Measurements from ENCODE around the gene DLG3.
A peak's percentile ranks its signal among the peaks of the same experiment; 100 is the strongest.

The DLG3 gene

GRCh38 chrX:70429759-70430158 is 14.9 kb upstream of the DLG3 start:
- H3K27ac Mint-ChIP-seq, result no peak overlapping the region
- H3K9me3 Mint-ChIP-seq, result no peaks in the 10 kb centered on the region
- H3K4me1 Mint-ChIP-seq (ENCODE audit: low read depth), result peaks cover 8% of the 10 kb centered on the region
- DNase-seq (ENCODE audit: low spot score), result no peak
- no peak overlapping the region for H3K4me3 Mint-ChIP-seq
- H3K27me3 Mint-ChIP-seq (ENCODE audit: low read depth), result no peaks in the 10 kb centered on the region
- no peaks in the 10 kb centered on the region for H3K36me3 Mint-ChIP-seq (ENCODE audit: low read depth)

- no peak for DNase-seq (ENCODE audit: low spot score)
- Mint-ChIP-seq H3K4me3 (peak overlapping the region; percentile 91), H3K36me3 (ENCODE audit: low read depth) (no peaks in the 10 kb centered on the region), H3K4me1 (ENCODE audit: low read depth) (peaks cover 12% of the 10 kb centered on the region), H3K27me3 (ENCODE audit: low read depth) (peaks cover 4% of the 10 kb centered on the region), H3K27ac (peak overlapping the region; percentile 92), H3K9me3 (no peaks in the 10 kb centered on the region)
Measured at GRCh38 chrX:70432936-70433847, 11.4 kb upstream of the DLG3 start.

GRCh38 chrX:70433848-70434351 is 10.7 kb upstream of the DLG3 start:
- no peaks in the 10 kb centered on the region for H3K9me3 Mint-ChIP-seq
- H3K27me3 Mint-ChIP-seq (ENCODE audit: low read depth), result peaks cover 4% of the 10 kb centered on the region
- H3K4me1 Mint-ChIP-seq (ENCODE audit: low read depth), result peaks cover 18% of the 10 kb centered on the region
- peak; percentile 72 for DNase-seq (ENCODE audit: low spot score)
- H3K27ac Mint-ChIP-seq, result peak overlapping the region; percentile 92
- H3K4me3 Mint-ChIP-seq, result peak overlapping the region; percentile 91
- H3K36me3 Mint-ChIP-seq (ENCODE audit: low read depth), result no peaks in the 10 kb centered on the region

GRCh38 chrX:70434352-70434866 is 10.2 kb upstream of the DLG3 start:
- Mint-ChIP-seq H3K27me3 (ENCODE audit: low read depth) (peaks cover 7% of the 10 kb centered on the region), H3K4me3 (peak overlapping the region; percentile 91), H3K4me1 (ENCODE audit: low read depth) (peaks cover 21% of the 10 kb centered on the region), H3K9me3 (no peaks in the 10 kb centered on the region), H3K27ac (peak overlapping the region; percentile 92), H3K36me3 (ENCODE audit: low read depth) (no peaks in the 10 kb centered on the region)
- peak; percentile 58 for DNase-seq (ENCODE audit: low spot score)

- no peaks in the 10 kb centered on the region for H3K36me3 Mint-ChIP-seq (ENCODE audit: low read depth)
- H3K27me3 Mint-ChIP-seq (ENCODE audit: low read depth), result peaks cover 9% of the 10 kb centered on the region
- H3K27ac Mint-ChIP-seq, result peak overlapping the region; percentile 63
- peak overlapping the region; percentile 81 for H3K4me3 Mint-ChIP-seq
- no peaks in the 10 kb centered on the region for H3K9me3 Mint-ChIP-seq
- H3K4me1 Mint-ChIP-seq (ENCODE audit: low read depth), result peaks cover 23% of the 10 kb centered on the region
- DNase-seq (ENCODE audit: low spot score), result no peak
Measured at GRCh38 chrX:70434914-70435586, 9.6 kb upstream of the DLG3 start.

GRCh38 chrX:70436343-70436742 is 8.3 kb upstream of the DLG3 start:
- Mint-ChIP-seq H3K27ac (no peak overlapping the region), H3K36me3 (ENCODE audit: low read depth) (no peaks in the 10 kb centered on the region), H3K27me3 (ENCODE audit: low read depth) (peaks cover 18% of the 10 kb centered on the region), H3K9me3 (no peaks in the 10 kb centered on the region), H3K4me1 (ENCODE audit: low read depth) (peaks cover 23% of the 10 kb centered on the region), H3K4me3 (no peak overlapping the region)
- DNase-seq (ENCODE audit: low spot score), result no peak

GRCh38 chrX:70437011-70437410 is 7.6 kb upstream of the DLG3 start:
- no peak for DNase-seq (ENCODE audit: low spot score)
- H3K27me3 Mint-ChIP-seq (ENCODE audit: low read depth), result peaks cover 25% of the 10 kb centered on the region
- no peak overlapping the region for H3K4me3 Mint-ChIP-seq
- H3K4me1 Mint-ChIP-seq (ENCODE audit: low read depth), result peaks cover 23% of the 10 kb centered on the region
- H3K27ac Mint-ChIP-seq, result no peak overlapping the region
- H3K9me3 Mint-ChIP-seq, result no peaks in the 10 kb centered on the region
- no peaks in the 10 kb centered on the region for H3K36me3 Mint-ChIP-seq (ENCODE audit: low read depth)

GRCh38 chrX:70437921-70438665 is 6.5 kb upstream of the DLG3 start:
- Mint-ChIP-seq H3K27ac (no peak overlapping the region), H3K4me1 (ENCODE audit: low read depth) (peaks cover 23% of the 10 kb centered on the region), H3K4me3 (no peak overlapping the region), H3K9me3 (no peaks in the 10 kb centered on the region), H3K27me3 (ENCODE audit: low read depth) (peaks cover 36% of the 10 kb centered on the region), H3K36me3 (ENCODE audit: low read depth) (no peaks in the 10 kb centered on the region)
- no peak for DNase-seq (ENCODE audit: low spot score)

- DNase-seq (ENCODE audit: low spot score), result no peak
- peaks cover 42% of the 10 kb centered on the region for H3K27me3 Mint-ChIP-seq (ENCODE audit: low read depth)
- H3K4me3 Mint-ChIP-seq, result no peak overlapping the region
- H3K4me1 Mint-ChIP-seq (ENCODE audit: low read depth), result peaks cover 16% of the 10 kb centered on the region
- no peaks in the 10 kb centered on the region for H3K36me3 Mint-ChIP-seq (ENCODE audit: low read depth)
- no peak overlapping the region for H3K27ac Mint-ChIP-seq
- no peaks in the 10 kb centered on the region for H3K9me3 Mint-ChIP-seq
Measured at GRCh38 chrX:70439016-70439415, 5.6 kb upstream of the DLG3 start.

GRCh38 chrX:70442224-70442623 is 2.4 kb upstream of the DLG3 start:
- H3K9me3 Mint-ChIP-seq, result no peaks in the 10 kb centered on the region
- H3K4me1 Mint-ChIP-seq (ENCODE audit: low read depth), result peaks cover 10% of the 10 kb centered on the region
- peaks cover 63% of the 10 kb centered on the region for H3K27me3 Mint-ChIP-seq (ENCODE audit: low read depth)
- no peak overlapping the region for H3K4me3 Mint-ChIP-seq
- DNase-seq (ENCODE audit: low spot score), result no peak
- H3K36me3 Mint-ChIP-seq (ENCODE audit: low read depth), result no peaks in the 10 kb centered on the region
- no peak overlapping the region for H3K27ac Mint-ChIP-seq

GRCh38 chrX:70444946-70445656 is 466 bp downstream of the DLG3 start:
- H3K36me3 Mint-ChIP-seq (ENCODE audit: low read depth), result no peaks in the 10 kb centered on the region
- no peak for DNase-seq (ENCODE audit: low spot score)
- H3K9me3 Mint-ChIP-seq, result no peaks in the 10 kb centered on the region
- no peak overlapping the region for H3K4me3 Mint-ChIP-seq
- H3K27me3 Mint-ChIP-seq (ENCODE audit: low read depth), result peaks cover 54% of the 10 kb centered on the region
- H3K27ac Mint-ChIP-seq, result no peak overlapping the region
- no peaks in the 10 kb centered on the region for H3K4me1 Mint-ChIP-seq (ENCODE audit: low read depth)

GRCh38 chrX:70445951-70446350 is 1.3 kb downstream of the DLG3 start:
- no peak overlapping the region for H3K27ac Mint-ChIP-seq
- H3K9me3 Mint-ChIP-seq, result no peaks in the 10 kb centered on the region
- H3K27me3 Mint-ChIP-seq (ENCODE audit: low read depth), result peaks cover 48% of the 10 kb centered on the region
- H3K4me3 Mint-ChIP-seq, result no peak overlapping the region
- no peak for DNase-seq (ENCODE audit: low spot score)
- no peaks in the 10 kb centered on the region for H3K4me1 Mint-ChIP-seq (ENCODE audit: low read depth)
- H3K36me3 Mint-ChIP-seq (ENCODE audit: low read depth), result no peaks in the 10 kb centered on the region
